Measurements from ENCODE around the gene ZNF514. TPM values are rescaled to one million over a fixed set of nuclear protein-coding genes. Genes with fewer than 3 reads are reported as not detected.

ZNF514 gene
- total and polyA plus RNA-seq, 2 of the 8 experiments (the other 6 are each of a cell fraction or from before 2014, with no cell fraction given) = 5.3 to 13.3 TPM

GRCh38 chr2:95143838-95144237, 15.8 kb downstream of the ZNF514 start:
- no peaks in the 10 kb centered on the region for H3K23me2 ChIP-seq (ENCODE audit: low read depth, low read length)
- no peak overlapping the region for H3K18ac ChIP-seq (ENCODE audit: extremely low read depth, low read length)
- no peak overlapping the region for H2BK15ac ChIP-seq (ENCODE audit: low read length)
- H3K27me3 ChIP-seq (replicated peaks in 1 of 4; ENCODE audit: control insufficient read depth in 3 of 4, extremely low read depth in 1 of 4, insufficient read depth in 3 of 4, low read length in 3 of 4) = peaks cover 0 to 1% (median 0%) of the 10 kb centered on the region in 4 experiments; a peak in 1 of 7 replicates
- H2BK12ac ChIP-seq (ENCODE audit: low read depth, low read length) = no peak overlapping the region
- ChIA-PET POLR2A (ENCODE audit: partially characterized antibody) (no interaction called here), CTCF (ENCODE audit: partially characterized antibody) (interaction anchor here (0.8 kb wide), 1 partner anchor 29 kb away, joined by 3 read pairs; no protein-coding TSS in a partner anchor)
- H2BK5ac ChIP-seq (ENCODE audit: low read depth, low read length) = no peak overlapping the region
- H4K20me1 ChIP-seq (replicated peaks in 1 of 2; ENCODE audit: control insufficient read depth in 1 of 2, insufficient read depth in 2 of 2, low read length in 2 of 2) = no peaks in the 10 kb centered on the region
- H2BK120ac ChIP-seq (replicated peaks; ENCODE audit: low read depth, low read length) = no peak overlapping the region
- H3K56ac ChIP-seq (replicated peaks; ENCODE audit: insufficient read length, low read depth, low read length) = no peak overlapping the region
- DNase-seq (ENCODE audit: low read depth in 1 of 2, low spot score in 2 of 2) (no peak), FAIRE-seq (no peak)
- no peak overlapping the region for H3K14ac ChIP-seq (ENCODE audit: insufficient read length)
- no peak overlapping the region for H2BK20ac ChIP-seq (ENCODE audit: low read length)
- no peak overlapping the region for H4K91ac ChIP-seq (replicated peaks; ENCODE audit: insufficient read length, low read length)
- H3K79me1 ChIP-seq (ENCODE audit: low read depth, low read length) = no peaks in the 10 kb centered on the region
- H3K79me2 ChIP-seq (ENCODE audit: control insufficient read depth in 1 of 2, insufficient read depth in 2 of 2, low read length in 2 of 2) = no peaks in the 10 kb centered on the region
- H3K9me3 ChIP-seq (ENCODE audit: insufficient read depth in 2 of 2, low read depth in 1 of 2, low read length in 1 of 2) = peaks cover 61 to 83% of the 10 kb centered on the region in 2 experiments
- H3K4ac ChIP-seq (replicated peaks; ENCODE audit: insufficient read length, low read depth, low read length) = no peak overlapping the region
- H2AFZ ChIP-seq (ENCODE audit: low read length) = no peak overlapping the region
- H3K4me3 ChIP-seq (ENCODE audit: extremely low read depth in 1 of 4, insufficient read depth in 2 of 4, low read depth in 3 of 4, low read length in 4 of 4) = no peak overlapping the region
- H3K27ac ChIP-seq (ENCODE audit: low read depth, low read length) = no peak overlapping the region
- H3K36me3 ChIP-seq (ENCODE audit: control insufficient read depth in 2 of 4, insufficient read depth in 4 of 4, low read length in 3 of 4) = peaks cover 0 to 21% (median 4%) of the 10 kb centered on the region in 4 experiments; a peak in 5 of 8 replicates
- no peak overlapping the region for H4K8ac ChIP-seq (ENCODE audit: extremely low read depth, insufficient read depth, low read length)
- TF ChIP-seq ZNF274 (IDR thresholded peaks at IDR 0.05; ENCODE audit: borderline replicate concordance, extremely low read depth, low read length) = no peak
- H3K4me1 ChIP-seq (replicated peaks in 1 of 4; ENCODE audit: control insufficient read depth in 3 of 4, insufficient read depth in 4 of 4, low read length in 3 of 4) = no peaks in the 10 kb centered on the region
- no peak overlapping the region for H3K4me2 ChIP-seq (ENCODE audit: insufficient read depth in 1 of 2, low read depth in 2 of 2, low read length in 2 of 2)
- no peak overlapping the region for H3K9ac ChIP-seq (replicated peaks in 1 of 4; ENCODE audit: extremely low read depth in 1 of 4, low read depth in 3 of 4, low read length in 3 of 4)
- H2AK5ac ChIP-seq (ENCODE audit: low read depth, low read length) = no peak overlapping the region
- no peak overlapping the region for H4K5ac ChIP-seq (ENCODE audit: insufficient read length, low read depth, low read length)
- no peak overlapping the region for H3K23ac ChIP-seq (ENCODE audit: insufficient read length)
- 84% methylated on average over 2 of the region's 2 CpGs; no CpG with 5 or more reads in 1 of the 2 experiments for WGBS, 2 experiments (ENCODE audit: extremely low coverage in 1 of 2, insufficient coverage in 1 of 2, insufficient read length in 1 of 2, insufficient replicate concordance in 2 of 2, low coverage in 1 of 2, low lambda C conversion rate in 2 of 2, missing lambda C conversion rate in 1 of 2)

Data from H1 (cell line).